AG04450 (cell line): ENCODE data around the gene TRIM44. TPM values are rescaled to one million over a fixed set of nuclear protein-coding genes. Genes with fewer than 3 reads are reported as not detected.
"Not testable (repeated sequence)": the region's sequence is repeated elsewhere in the genome, so short reads cannot be mapped to it uniquely, and the experiment has no call there.

Experiments used
- CTCF ChIA-PET: fragments of 300-600, 350-600 bp; formaldehyde crosslinking; extraction: SDS; loops from one replicate; lab custom pipeline; 2022; ENCODE audit warnings: antibody characterized with exemption, inconsistent platforms; lab: Charles Lee
- POLR2A ChIA-PET: fragments of 350-600 bp; formaldehyde crosslinking; extraction: SDS; loops from one replicate; lab custom pipeline; 2021; ENCODE audit warnings: antibody characterized with exemption, inconsistent platforms; lab: Yijun Ruan, JAX
- DNase-seq: peaks from one replicate; pipeline ENCODE4 v3.0.0-alpha.2; 2011; ENCODE audit warnings: low read depth, low spot score
- H3K27ac ChIP-seq: one replicate; pipeline ENCODE4 v1.5.1; 2012; ENCODE audit warnings: low read depth, low read length, control low read depth
- H3K27me3 ChIP-seq: one replicate; pipeline ENCODE4 v1.6.0; 2012; ENCODE audit warnings: low read length; ENCODE audit not compliant: control insufficient read depth, insufficient read depth
- H3K4me3 ChIP-seq: 2 replicates; pipeline ENCODE4 v1.5.1; 2011; ENCODE audit warnings: mild to moderate bottlenecking, low read depth, low read length, control low read depth
- H3K9me3 ChIP-seq: 2 replicates; pipeline ENCODE4 v1.5.1; 2012; ENCODE audit warnings: low read length; ENCODE audit not compliant: control insufficient read depth, insufficient read depth
- CTCF ChIP-seq: IDR thresholded peaks from 2 replicates; pipeline ENCODE4 v1.5.1; 2011; ENCODE audit warnings: low read depth, low read length, control low read depth, inconsistent platforms
- polyA plus RNA-seq: library from polyadenylated mRNA; depleted of rRNA; stranded (reverse); fragments of >200 nt; gene quantifications from 2 replicates; pipeline ENCODE4 v1.2.3, GENCODE V29; 2011

The TRIM44 gene
- polyA plus RNA-seq, 1 experiment = 70.7 TPM

- H3K9me3 ChIP-seq = no peaks in the 10 kb centered on the region; the same call in 1 of the 2 replicates
- no peak overlapping the region for H3K4me3 ChIP-seq
- no peak for DNase-seq
- no peak overlapping the region for H3K27ac ChIP-seq
- no peak for TF ChIP-seq CTCF
- ChIA-PET POLR2A (no interaction called here), CTCF (interaction anchor here (1.2 kb wide), 1 partner anchor 17 kb away, joined by 3 read pairs; no protein-coding TSS in a partner anchor)
- H3K27me3 ChIP-seq = peaks cover 7% of the 10 kb centered on the region
These were observed 173.6 kb downstream of the TRIM44 start for GRCh38 chr11:35836205-35836604.

- Histone ChIP-seq H3K9me3 (no peaks in the 10 kb centered on the region; the same call in 1 of the 2 replicates), H3K27ac (no peak overlapping the region), H3K27me3 (peaks cover 7% of the 10 kb centered on the region), H3K4me3 (no peak overlapping the region)
- DNase-seq = no peak
- no peak for TF ChIP-seq CTCF
- ChIA-PET POLR2A (no interaction called here), CTCF (interaction anchor here (0.8 to 1.8 kb wide), 3 partner anchors 16 to 234 kb away, joined by 3 to 12 read pairs (median 3); no protein-coding TSS in a partner anchor)
These were observed 175.5 kb downstream of the TRIM44 start for GRCh38 chr11:35838071-35838470.

GRCh38 chr11:35838697-35839367, 176.3 kb downstream of the TRIM44 start:
- H3K4me3 ChIP-seq, H3K9me3 ChIP-seq, POLR2A ChIA-PET, H3K27ac ChIP-seq, H3K27me3 ChIP-seq, DNase-seq: not testable (repeated sequence)
- CTCF ChIA-PET = interaction anchor here (0.6 to 1.8 kb wide), 2 partner anchors 17 to 223 kb away, joined by 4 to 12 read pairs; no protein-coding TSS in a partner anchor

GRCh38 chr11:35839368-35840161, 177.0 kb downstream of the TRIM44 start:
- Histone ChIP-seq H3K27ac (no peak overlapping the region), H3K27me3 (peaks cover 5% of the 10 kb centered on the region), H3K4me3 (no peak overlapping the region), H3K9me3 (no peaks in the 10 kb centered on the region; the same call in 1 of the 2 replicates)
- DNase-seq = no peak
- no peak for TF ChIP-seq CTCF
- CTCF ChIA-PET = interaction anchor here (0.6 to 3.7 kb wide), 3 partner anchors 18 to 224 kb away, joined by 4 to 30 read pairs (median 12); no protein-coding TSS in a partner anchor
- POLR2A ChIA-PET = no interaction called here

GRCh38 chr11:35841733-35842132, 179.2 kb downstream of the TRIM44 start:
- Histone ChIP-seq H3K27me3 (peaks cover 7% of the 10 kb centered on the region), H3K9me3 (no peaks in the 10 kb centered on the region; the same call in 1 of the 2 replicates), H3K4me3 (no peak overlapping the region), H3K27ac (no peak overlapping the region)
- ChIA-PET POLR2A (no interaction called here), CTCF (interaction anchor here (1.2 to 3.7 kb wide), 3 partner anchors 20 to 417 kb away, joined by 3 to 30 read pairs (median 3); no protein-coding TSS in a partner anchor)
- no peak for DNase-seq
- TF ChIP-seq CTCF = no peak
